H9 (cell line): Measurements from ENCODE around the gene DIPK1B. TPM values are rescaled to one million over a fixed set of nuclear protein-coding genes. Genes with fewer than 3 reads are reported as not detected.

Experiments
- DNase-seq: peaks from one replicate; pipeline ENCODE4 v3.0.0-alpha.2; 2017
- H2AFZ ChIP-seq: one replicate; pipeline ENCODE4 v1.6.1; 2013; ENCODE audit warnings: mild to moderate bottlenecking, low read length, control low read depth, moderate library complexity
- H2AK5ac ChIP-seq: 2 replicates; pipeline ENCODE4 v1.6.1; 2013; ENCODE audit warnings: low read length, control low read depth, mixed read lengths; ENCODE audit not compliant: insufficient read length
- H2BK120ac ChIP-seq: one replicate; pipeline ENCODE4 v1.6.1; 2013; ENCODE audit warnings: low read depth, mild to moderate bottlenecking, low read length, control low read depth, inconsistent platforms; ENCODE audit not compliant: poor library complexity, severe bottlenecking
- H2BK12ac ChIP-seq: 2 replicates; pipeline ENCODE4 v1.6.1; 2013; ENCODE audit warnings: low read length, control low read depth, mixed read lengths, low read depth; ENCODE audit not compliant: insufficient read length
- H2BK15ac ChIP-seq: 2 replicates; pipeline ENCODE4 v1.6.1; 2013; ENCODE audit warnings: low read depth, low read length, control low read depth
- H2BK20ac ChIP-seq: one replicate; pipeline ENCODE4 v1.6.1; 2013; ENCODE audit warnings: low read depth, mild to moderate bottlenecking, low read length, control low read depth, inconsistent platforms; ENCODE audit not compliant: poor library complexity, severe bottlenecking
- H2BK5ac ChIP-seq: 2 replicates; pipeline ENCODE4 v1.6.1; 2013; ENCODE audit warnings: low read length, control low read depth, mixed read lengths; ENCODE audit not compliant: insufficient read length
- H3K14ac ChIP-seq: 2 replicates; pipeline ENCODE4 v1.6.1; 2013; ENCODE audit warnings: low read length, control low read depth; ENCODE audit not compliant: insufficient read depth
- H3K18ac ChIP-seq: 2 replicates; pipeline ENCODE4 v1.6.1; 2013; ENCODE audit warnings: low read depth, mild to moderate bottlenecking, mixed read lengths, low read length, control low read depth; ENCODE audit not compliant: insufficient read length
- H3K23ac ChIP-seq: 2 replicates; pipeline ENCODE4 v1.6.1; 2013; ENCODE audit warnings: low read length, control low read depth, mixed read lengths, low read depth; ENCODE audit not compliant: insufficient read length
- H3K23me2 ChIP-seq: 2 replicates; pipeline ENCODE4 v1.6.1; 2013; ENCODE audit warnings: low read depth, mild to moderate bottlenecking, mixed read lengths, low read length, control low read depth; ENCODE audit not compliant: insufficient read length, poor library complexity, severe bottlenecking
- H3K27ac ChIP-seq: 2 replicates; pipeline ENCODE4 v1.5.1; 2013; ENCODE audit warnings: low read length, control low read depth, mixed read lengths, low read depth; ENCODE audit not compliant: insufficient read length
- H3K27me3 ChIP-seq: 2 replicates; pipeline ENCODE4 v1.6.1; 2013; ENCODE audit warnings: low read length, control low read depth, inconsistent platforms; ENCODE audit not compliant: insufficient read depth
- H3K4ac ChIP-seq: 2 replicates; pipeline ENCODE4 v1.6.1; 2013; ENCODE audit warnings: low read depth, mild to moderate bottlenecking, control low read depth, inconsistent platforms, low read length, moderate library complexity
- H3K4me1 ChIP-seq: 2 replicates; pipeline ENCODE4 v1.6.1; 2013; ENCODE audit warnings: low read length, control low read depth, inconsistent platforms; ENCODE audit not compliant: insufficient read depth
- H3K4me2 ChIP-seq: 2 replicates; pipeline ENCODE4 v1.6.1; 2013; ENCODE audit warnings: low read length, control low read depth, mixed read lengths; ENCODE audit not compliant: insufficient read length, insufficient read depth
- H3K56ac ChIP-seq: 2 replicates; pipeline ENCODE4 v1.6.1; 2013; ENCODE audit warnings: low read depth, mild to moderate bottlenecking, mixed read lengths, low read length, control low read depth; ENCODE audit not compliant: insufficient read length
- H3K79me1 ChIP-seq: 2 replicates; pipeline ENCODE4 v1.6.1; 2013; ENCODE audit warnings: low read depth, mild to moderate bottlenecking, moderate library complexity, low read length, control low read depth, inconsistent platforms; ENCODE audit not compliant: insufficient read depth, poor library complexity, severe bottlenecking
- H3K79me2 ChIP-seq: 2 replicates; pipeline ENCODE4 v1.6.1; 2013; ENCODE audit warnings: low read length, control low read depth, inconsistent platforms; ENCODE audit not compliant: insufficient read depth
- H3K9ac ChIP-seq: 2 replicates; pipeline ENCODE4 v1.6.1; 2013; ENCODE audit warnings: low read length, control low read depth, mixed read lengths; ENCODE audit not compliant: insufficient read length; ENCODE audit errors: extremely low read depth
- H3K9me3 ChIP-seq: one replicate; pipeline ENCODE4 v1.6.1; 2013; ENCODE audit warnings: low read depth, low read length, inconsistent platforms; ENCODE audit not compliant: control insufficient read depth
- H3T11ph ChIP-seq: one replicate; pipeline ENCODE4 v1.6.1; 2013; ENCODE audit warnings: mild to moderate bottlenecking, low read length, control low read depth, inconsistent platforms
- H4K20me1 ChIP-seq: one replicate; pipeline ENCODE4 v1.6.1; 2013; ENCODE audit not compliant: control insufficient read depth, insufficient read length, insufficient read depth
- H4K5ac ChIP-seq: 2 replicates; pipeline ENCODE4 v1.6.1; 2013; ENCODE audit warnings: low read depth, mild to moderate bottlenecking, mixed read lengths, low read length, control low read depth; ENCODE audit not compliant: insufficient read length
- H4K8ac ChIP-seq: replicated peaks from 2 replicates; pipeline ENCODE4 v1.6.1; 2013; ENCODE audit warnings: low read length, control low read depth, mixed read lengths, low read depth; ENCODE audit not compliant: insufficient read length
- H4K91ac ChIP-seq: 2 replicates; pipeline ENCODE4 v1.6.1; 2013; ENCODE audit warnings: low read depth, mild to moderate bottlenecking, moderate library complexity, mixed read lengths, low read length, control low read depth; ENCODE audit not compliant: insufficient read length
- H3K27ac Mint-ChIP-seq, 3 experiments: 2 replicates in 2 of 3; 3 replicates in 1 of 3; pipeline ENCODE4 v1.8.0; 2020 to 2021; ENCODE audit warnings: mixed read lengths in 3 of 3, mild to moderate bottlenecking in 1 of 3, moderate library complexity in 1 of 3
- H3K27me3 Mint-ChIP-seq: 2 replicates; pipeline ENCODE4 v1.8.0; 2021; ENCODE audit warnings: low read depth, mild to moderate bottlenecking, moderate library complexity, mixed read lengths
- H3K36me3 Mint-ChIP-seq, 3 experiments: 2 replicates in 2 of 3; 3 replicates in 1 of 3; pipeline ENCODE4 v1.8.0; 2020 to 2021; ENCODE audit warnings: low read depth in 3 of 3, mixed read lengths in 3 of 3; ENCODE audit not compliant: insufficient read depth in 1 of 3
- H3K4me1 Mint-ChIP-seq, 2 experiments: 2 replicates each; pipeline ENCODE4 v1.8.0; 2020; ENCODE audit warnings: mixed read lengths in 2 of 2
- H3K4me3 Mint-ChIP-seq, 2 experiments: 2 replicates in 1 of 2; 3 replicates in 1 of 2; pipeline ENCODE4 v1.8.0; 2020 to 2021; ENCODE audit warnings: mild to moderate bottlenecking in 2 of 2, mixed read lengths in 2 of 2, moderate library complexity in 1 of 2
- H3K9me3 Mint-ChIP-seq, 2 experiments: 2 replicates in 1 of 2; 3 replicates in 1 of 2; pipeline ENCODE4 v1.8.0; 2020; ENCODE audit warnings: mild to moderate bottlenecking in 2 of 2, mixed read lengths in 2 of 2, moderate library complexity in 1 of 2
- WGBS: extraction: QIAGEN DNeasy Blood & Tissue Kit; methylation state at CpG from one replicate; pipeline ENCODE4 v1.1.7; 2013; ENCODE audit warnings: missing lambda C conversion rate, low lambda C conversion rate, mixed read lengths; ENCODE audit not compliant: insufficient read length; ENCODE audit errors: extremely low coverage; 5-methylcytosine and 5-hydroxymethylcytosine counted together
- total RNA-seq: library from RNA; stranded (reverse); gene quantifications from 2 replicates; pipeline ENCODE4 v1.2.1, GENCODE V29; 2021
- TF ChIP-seq, protein P1 (sequence below): fragments of 200-600 bp; sonication (generic); conservative IDR thresholded peaks from 3 replicates; pipeline ENCODE4 v1.8.0; 2021; ENCODE audit warnings: antibody characterized with exemption, mild to moderate bottlenecking

Gene DIPK1B
- total RNA-seq, 1 experiment from 2014 or later = 40.3 TPM

- TF ChIP-seq, protein P1, sequence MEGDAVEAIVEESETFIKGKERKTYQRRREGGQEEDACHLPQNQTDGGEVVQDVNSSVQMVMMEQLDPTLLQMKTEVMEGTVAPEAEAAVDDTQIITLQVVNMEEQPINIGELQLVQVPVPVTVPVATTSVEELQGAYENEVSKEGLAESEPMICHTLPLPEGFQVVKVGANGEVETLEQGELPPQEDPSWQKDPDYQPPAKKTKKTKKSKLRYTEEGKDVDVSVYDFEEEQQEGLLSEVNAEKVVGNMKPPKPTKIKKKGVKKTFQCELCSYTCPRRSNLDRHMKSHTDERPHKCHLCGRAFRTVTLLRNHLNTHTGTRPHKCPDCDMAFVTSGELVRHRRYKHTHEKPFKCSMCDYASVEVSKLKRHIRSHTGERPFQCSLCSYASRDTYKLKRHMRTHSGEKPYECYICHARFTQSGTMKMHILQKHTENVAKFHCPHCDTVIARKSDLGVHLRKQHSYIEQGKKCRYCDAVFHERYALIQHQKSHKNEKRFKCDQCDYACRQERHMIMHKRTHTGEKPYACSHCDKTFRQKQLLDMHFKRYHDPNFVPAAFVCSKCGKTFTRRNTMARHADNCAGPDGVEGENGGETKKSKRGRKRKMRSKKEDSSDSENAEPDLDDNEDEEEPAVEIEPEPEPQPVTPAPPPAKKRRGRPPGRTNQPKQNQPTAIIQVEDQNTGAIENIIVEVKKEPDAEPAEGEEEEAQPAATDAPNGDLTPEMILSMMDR = no peak
- H4K5ac ChIP-seq = no peak overlapping the region
- H2AFZ ChIP-seq = no peak overlapping the region
- Mint-ChIP-seq H3K27ac (peak overlapping the region in 1 of 3 experiments; percentile 34; a peak in 1 of 7 replicates), H3K27me3 (no peaks in the 10 kb centered on the region; the same call in 1 of the 2 replicates), H3K4me3 (no peak overlapping the region), H3K9me3 (no peaks in the 10 kb centered on the region; a peak in 1 of 5 replicates), H3K4me1 (peaks cover 13 to 23% of the 10 kb centered on the region in 2 experiments), H3K36me3 (peaks cover 31 to 42% (median 41%) of the 10 kb centered on the region in 3 experiments)
- H3K79me2 ChIP-seq = peaks cover 11% of the 10 kb centered on the region; the same call in 1 of the 2 replicates
- H3K4me1 ChIP-seq = no peaks in the 10 kb centered on the region
- no peak overlapping the region for H3K4me2 ChIP-seq
- peaks cover 6% of the 10 kb centered on the region for H3K79me1 ChIP-seq
- H3T11ph ChIP-seq = no peak overlapping the region
- no peak overlapping the region for H3K9ac ChIP-seq
- H3K27ac ChIP-seq = no peak overlapping the region
- no peak overlapping the region for H3K18ac ChIP-seq
- no peak overlapping the region for H3K14ac ChIP-seq
- H3K27me3 ChIP-seq = no peaks in the 10 kb centered on the region
- WGBS = no CpG with 5 or more reads among the region's 32 CpGs
- H3K23me2 ChIP-seq = peaks cover 5% of the 10 kb centered on the region
- H4K20me1 ChIP-seq = no peaks in the 10 kb centered on the region
- H2BK15ac ChIP-seq = no peak overlapping the region
- no peak overlapping the region for H4K91ac ChIP-seq
- no peaks in the 10 kb centered on the region for H3K9me3 ChIP-seq
- H3K4ac ChIP-seq = no peak overlapping the region
- no peak overlapping the region for H2BK120ac ChIP-seq
- H2AK5ac ChIP-seq = no peak overlapping the region
- H3K56ac ChIP-seq = no peak overlapping the region
- H2BK20ac ChIP-seq = no peak overlapping the region
- no peak overlapping the region for H2BK12ac ChIP-seq
- no peak for DNase-seq
- H3K23ac ChIP-seq = no peak overlapping the region
- no peak overlapping the region for H2BK5ac ChIP-seq
- H4K8ac ChIP-seq = no peak overlapping the region
Measured at GRCh38 chr9:136723362-136723976, 11.1 kb downstream of the DIPK1B start.
